Measurements from ENCODE around the gene MARCHF4.

DNA sequence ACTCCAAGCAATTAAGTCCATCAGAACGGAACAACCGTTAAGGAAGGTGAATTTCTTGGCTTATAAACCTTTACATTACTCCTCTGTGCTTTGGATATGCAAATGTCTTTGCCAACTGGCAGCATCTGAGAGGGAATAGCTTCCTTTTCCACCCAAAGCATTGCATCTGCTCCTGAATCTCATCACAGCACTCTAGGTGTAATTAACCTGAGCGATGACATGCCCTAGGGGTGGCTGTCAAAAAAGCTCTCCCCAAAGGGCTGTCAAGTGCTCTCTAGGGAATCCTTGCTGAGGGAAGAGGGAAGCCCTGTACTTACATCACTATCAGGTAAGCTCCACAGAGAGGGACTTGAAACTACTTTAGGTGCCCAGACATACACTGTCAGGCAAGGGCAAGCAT is 34.5 kb upstream of the MARCHF4 start:
- TF ChIP-seq, protein P1, sequence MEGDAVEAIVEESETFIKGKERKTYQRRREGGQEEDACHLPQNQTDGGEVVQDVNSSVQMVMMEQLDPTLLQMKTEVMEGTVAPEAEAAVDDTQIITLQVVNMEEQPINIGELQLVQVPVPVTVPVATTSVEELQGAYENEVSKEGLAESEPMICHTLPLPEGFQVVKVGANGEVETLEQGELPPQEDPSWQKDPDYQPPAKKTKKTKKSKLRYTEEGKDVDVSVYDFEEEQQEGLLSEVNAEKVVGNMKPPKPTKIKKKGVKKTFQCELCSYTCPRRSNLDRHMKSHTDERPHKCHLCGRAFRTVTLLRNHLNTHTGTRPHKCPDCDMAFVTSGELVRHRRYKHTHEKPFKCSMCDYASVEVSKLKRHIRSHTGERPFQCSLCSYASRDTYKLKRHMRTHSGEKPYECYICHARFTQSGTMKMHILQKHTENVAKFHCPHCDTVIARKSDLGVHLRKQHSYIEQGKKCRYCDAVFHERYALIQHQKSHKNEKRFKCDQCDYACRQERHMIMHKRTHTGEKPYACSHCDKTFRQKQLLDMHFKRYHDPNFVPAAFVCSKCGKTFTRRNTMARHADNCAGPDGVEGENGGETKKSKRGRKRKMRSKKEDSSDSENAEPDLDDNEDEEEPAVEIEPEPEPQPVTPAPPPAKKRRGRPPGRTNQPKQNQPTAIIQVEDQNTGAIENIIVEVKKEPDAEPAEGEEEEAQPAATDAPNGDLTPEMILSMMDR (IDR thresholded peaks at IDR 0.05) = no peak
- TF ChIP-seq POLR2A (IDR thresholded peaks at IDR 0.05) = no peak
